Measurements from ENCODE around the gene SPEM3.

- TF ChIP-seq BHLHE40 (IDR thresholded peaks at IDR 0.05; ENCODE audit: low read depth, low read length) = no peak
- TF ChIP-seq MAZ (IDR thresholded peaks at IDR 0.05; ENCODE audit: borderline replicate concordance, low read depth, low read length) = no peak
- TF ChIP-seq CTCF (conservative IDR thresholded peaks at IDR 0.05; ENCODE audit: low read depth, low read length) = no peak
Measured at GRCh38 chr17:7406235-7406825, 22.3 kb upstream of the SPEM3 start.
